ENCODE results near the gene PCCA. TPM values are rescaled to one million over a fixed set of nuclear protein-coding genes. Genes with fewer than 3 reads are reported as not detected.

The PCCA gene
- total and polyA plus RNA-seq, 2 of the 13 experiments (the other 11 are each of a cell fraction or from before 2014, with no cell fraction given) = 15.0 to 32.2 TPM

GRCh38 chr13:100330662-100331061 lies 241.8 kb downstream of the PCCA start:
- Histone ChIP-seq H3K36me3 (replicated peaks in 1 of 2; ENCODE audit: control insufficient read depth in 1 of 2, insufficient read depth in 2 of 2, low read length in 2 of 2) (peaks cover 2 to 3% of the 10 kb centered on the region in 2 experiments; a peak in 2 of 5 replicates), H3K4me1 (ENCODE audit: insufficient read depth, low read length) (no peaks in the 10 kb centered on the region), H3K27ac (ENCODE audit: extremely low read length, insufficient read depth, low read length) (no peak overlapping the region), H4K20me1 (ENCODE audit: insufficient read depth, low read length) (no peaks in the 10 kb centered on the region), H3K9me3 (ENCODE audit: low read length) (peaks cover 10% of the 10 kb centered on the region; the same call in 1 of the 2 replicates), H3K4me2 (ENCODE audit: low read depth, low read length) (no peak overlapping the region), H2AFZ (ENCODE audit: low read length) (no peak overlapping the region), H3K27me3 (ENCODE audit: control insufficient read depth in 1 of 2, insufficient read depth in 2 of 2, low read length in 2 of 2) (no peaks in the 10 kb centered on the region), H3K79me2 (ENCODE audit: insufficient read depth, low read length) (no peaks in the 10 kb centered on the region), H3K9ac (ENCODE audit: insufficient read depth, low read depth, low read length) (no peak overlapping the region), H3K4me3 (replicated peaks in 1 of 3; ENCODE audit: insufficient read depth in 1 of 3, low read depth in 2 of 3, low read length in 3 of 3) (no peak overlapping the region)
- no peak for FAIRE-seq
- no peak for TF ChIP-seq ATF7-NPFF (CRISPR knock-in tag; IDR thresholded peaks at IDR 0.05; ENCODE audit: low read depth)
- no peak for TF ChIP-seq NFIB (CRISPR knock-in tag; IDR thresholded peaks at IDR 0.05; ENCODE audit: borderline replicate concordance)
- TF ChIP-seq EEA1 (CRISPR knock-in tag; IDR thresholded peaks at IDR 0.05; ENCODE audit: borderline replicate concordance) = no peak
- TF ChIP-seq ZNF670 (CRISPR knock-in tag; IDR thresholded peaks at IDR 0.05; ENCODE audit: borderline replicate concordance) = no peak
- no peak for TF ChIP-seq FIP1L1 (IDR thresholded peaks at IDR 0.05; ENCODE audit: borderline replicate concordance, insufficient read depth, low read depth, low read length)
- no peak for TF ChIP-seq ZNF138 (CRISPR knock-in tag; IDR thresholded peaks at IDR 0.05; ENCODE audit: low read depth)
- TF ChIP-seq STAG1 (CRISPR knock-in tag; IDR thresholded peaks at IDR 0.05) = no peak
- TF ChIP-seq HMG20A (CRISPR knock-in tag; IDR thresholded peaks at IDR 0.05; ENCODE audit: borderline replicate concordance) = no peak
- TF ChIP-seq TFDP1 (CRISPR knock-in tag; IDR thresholded peaks at IDR 0.05; ENCODE audit: borderline replicate concordance) = no peak
- no peak for TF ChIP-seq ZNF501 (CRISPR knock-in tag; IDR thresholded peaks at IDR 0.05)
- TF ChIP-seq FOXA1 (IDR thresholded peaks at IDR 0.05) = no peak
- TF ChIP-seq FOXA1 (CRISPR knock-in tag; IDR thresholded peaks at IDR 0.05) = no peak
- TF ChIP-seq ZBTB40 (IDR thresholded peaks at IDR 0.05) = no peak
- TF ChIP-seq ZBTB40 (CRISPR knock-in tag; IDR thresholded peaks at IDR 0.05) = no peak
- TF ChIP-seq RARA (CRISPR knock-in tag; IDR thresholded peaks at IDR 0.05) = no peak
- no peak for TF ChIP-seq SNAI1 (CRISPR knock-in tag; IDR thresholded peaks at IDR 0.05; ENCODE audit: borderline replicate concordance)
- no peak for DNase-seq (ENCODE audit: low spot score)
- in situ Hi-C loops (cut with HindIII; ENCODE audit: extremely low pct_ligation_motif_present, low pct_unique_long_range_greater_than_20kb) = no loop called here
- BruUV-seq (replicated peaks) = no TSS peak
- POLR2A ChIA-PET = no interaction called here
- no peak for ATAC-seq
- intact Hi-C loops (cut with micrococcal nuclease; ENCODE audit: unreplicated experiment) = no loop called here
- CTCF ChIA-PET (ENCODE audit: low intra/inter-chr PET ratio, low total read pairs) = no interaction called here
